RWPE1 (cell line): ENCODE data around the gene RDH8.
A peak's percentile ranks its signal among the peaks of the same experiment; 100 is the strongest.

Source experiments
- CTCF ChIA-PET: fragments of 350-600 bp; sonication (Branson Sonifier 250); formaldehyde crosslinking; extraction: SDS; loops from one replicate; lab custom pipeline; 2021; lab: Yijun Ruan, JAX
- POLR2A ChIA-PET: fragments of 400-600 bp; formaldehyde crosslinking; extraction: SDS; loops from one replicate; lab custom pipeline; 2020; ENCODE audit warnings: antibody characterized with exemption; ENCODE audit not compliant: low non-redundant PET; lab: Yijun Ruan, JAX
- DNase-seq: peaks from one replicate; pipeline ENCODE4 v3.0.0; 2012; ENCODE audit warnings: low spot score
- H3K27ac ChIP-seq: fragments of 450-650 bp; 2 replicates; pipeline ENCODE4 v1.5.1; 2017
- CTCF ChIP-seq: fragments of 450-650 bp; conservative IDR thresholded peaks from 2 replicates; pipeline ENCODE4 v1.5.1; 2017; ENCODE audit warnings: low read depth, mild to moderate bottlenecking

RDH8 gene

DNA sequence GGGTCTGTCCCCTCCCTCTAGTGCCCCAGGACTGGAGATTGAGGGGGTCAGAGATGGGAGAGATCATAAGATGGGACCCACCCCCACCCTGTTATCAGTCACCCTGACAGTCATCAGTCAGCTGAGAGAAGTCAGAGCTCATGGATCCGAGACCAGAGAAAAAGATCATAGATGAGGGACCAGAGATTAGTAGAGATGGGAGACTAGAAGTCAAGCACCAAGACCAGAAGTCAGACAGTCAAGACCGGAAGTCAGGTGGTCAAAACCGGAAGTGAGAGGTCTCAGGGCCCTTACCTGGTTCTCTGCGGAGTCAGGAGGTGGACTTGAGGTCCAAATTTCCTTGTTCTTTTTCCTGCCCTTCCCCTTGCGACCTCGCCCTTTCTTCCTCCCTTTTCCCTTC is 10.0 kb upstream of the RDH8 start:
- ChIA-PET POLR2A (interaction anchor here (0.6 kb wide), 1 partner anchor 17 kb away, joined by 11 read pairs; no protein-coding TSS in a partner anchor), CTCF (interaction anchor here (2.4 kb wide), 1 partner anchor 24 kb away, joined by 16 read pairs; no protein-coding TSS in a partner anchor)
- no peak for DNase-seq
- no peak for TF ChIP-seq CTCF
- no peak overlapping the region for H3K27ac ChIP-seq

DNA sequence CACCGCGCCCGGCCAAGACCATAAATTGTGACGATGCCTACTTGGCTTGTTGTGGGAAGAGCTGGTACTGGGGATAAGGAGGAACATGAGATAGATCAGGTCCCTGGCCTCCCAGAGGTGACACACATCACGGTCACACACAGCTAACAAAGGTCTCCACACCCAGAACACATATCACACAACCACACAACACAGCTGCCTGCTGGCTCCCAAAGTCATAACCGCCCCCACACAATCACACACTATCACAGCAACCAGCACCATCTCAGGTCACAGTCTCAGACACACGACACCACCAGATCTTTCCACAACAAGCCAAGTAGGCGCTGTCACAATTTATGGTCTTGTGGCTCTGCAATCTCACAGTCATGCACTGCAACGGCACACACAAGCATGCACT is 8.7 kb upstream of the RDH8 start:
- H3K27ac ChIP-seq: no peak overlapping the region
- no peak for DNase-seq
- ChIA-PET CTCF (no interaction called here), POLR2A (no interaction called here)
- no peak for TF ChIP-seq CTCF

DNA sequence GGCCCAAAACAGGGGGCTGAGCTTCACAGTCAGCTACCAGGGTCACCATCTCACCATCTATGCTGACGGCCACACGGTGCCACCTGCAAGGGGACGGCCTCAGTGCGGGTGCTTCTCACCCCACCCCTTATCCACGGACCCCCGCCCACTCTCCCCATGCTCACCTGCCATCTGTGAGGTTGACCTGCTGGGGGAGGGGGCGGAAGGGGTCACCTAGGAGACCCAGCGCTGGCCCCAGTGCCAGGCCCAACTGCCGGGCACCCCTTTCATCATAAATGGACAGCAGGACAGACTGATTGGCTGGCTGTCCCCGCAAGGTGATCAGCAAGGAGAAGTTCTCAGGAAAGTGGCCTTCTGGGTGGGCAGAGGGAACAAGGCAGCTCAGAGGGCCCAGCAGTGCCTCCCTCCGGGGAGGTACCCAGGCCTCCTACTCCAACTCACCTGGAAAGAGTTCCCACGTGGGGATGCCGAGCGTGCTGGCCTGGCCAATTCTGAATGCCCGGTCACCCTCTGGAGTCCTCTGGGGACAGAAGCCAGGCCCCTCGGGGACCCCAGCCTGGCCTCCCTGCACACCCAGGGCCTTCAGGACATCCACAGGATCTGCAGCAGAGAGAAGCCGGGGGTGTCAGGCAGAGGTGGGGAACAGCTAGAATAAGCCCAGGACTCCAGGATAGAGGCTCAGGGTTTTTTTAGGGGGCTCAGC is 7.5 kb upstream of the RDH8 start:
- H3K27ac ChIP-seq: peak overlapping the region; percentile 25
- no peak for DNase-seq
- POLR2A ChIA-PET: no interaction called here
- CTCF ChIA-PET: interaction anchor here (0.6 kb wide), 1 partner anchor 18 kb away, joined by 3 read pairs; no protein-coding TSS in a partner anchor
- no peak for TF ChIP-seq CTCF

GRCh38 chr19:10006335-10006708 is 7.0 kb upstream of the RDH8 start:
- no peak for TF ChIP-seq CTCF
- POLR2A ChIA-PET: no interaction called here
- peak overlapping the region; percentile 25 for H3K27ac ChIP-seq
- CTCF ChIA-PET: no interaction called here
- no peak for DNase-seq

DNA sequence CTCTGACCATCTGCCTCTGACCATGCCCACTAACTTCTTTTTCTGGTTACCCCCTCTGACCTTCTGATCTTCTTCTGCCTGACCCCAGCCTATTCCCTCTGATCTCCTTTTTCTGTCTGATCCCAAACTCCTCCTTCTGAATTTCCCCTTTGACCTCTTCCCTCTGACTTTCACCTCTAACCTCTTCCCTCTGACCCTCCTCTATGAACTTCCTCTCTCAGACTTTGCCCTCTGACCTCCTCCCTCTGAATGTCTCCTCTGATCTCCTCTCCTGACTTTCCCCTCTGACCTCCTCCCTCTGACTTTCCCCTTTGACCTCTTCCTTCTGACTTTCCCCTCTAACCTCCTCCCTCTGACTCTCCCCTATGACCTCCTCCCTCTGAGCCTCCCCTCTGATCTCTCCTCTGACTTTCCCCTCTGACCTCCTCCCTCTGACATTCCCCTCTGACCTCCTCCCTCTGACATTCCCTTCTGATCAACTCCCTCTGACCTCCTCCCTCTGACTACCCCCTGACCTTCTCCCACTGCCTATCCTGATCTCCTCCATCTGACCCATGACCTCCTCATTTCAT is 6.4 kb upstream of the RDH8 start:
- no peak for TF ChIP-seq CTCF
- no peak for DNase-seq
- CTCF ChIA-PET: no interaction called here
- peak overlapping the region; percentile 87 for H3K27ac ChIP-seq
- POLR2A ChIA-PET: no interaction called here

- CTCF ChIA-PET: no interaction called here
- no peak for TF ChIP-seq CTCF
- peak overlapping the region; percentile 87 for H3K27ac ChIP-seq
- POLR2A ChIA-PET: no interaction called here
- DNase-seq: no peak
Measured at GRCh38 chr19:10007371-10008183, 5.7 kb upstream of the RDH8 start.
